Osteocyte (in vitro differentiated cells): Measurements from ENCODE around the gene CCR5. TPM values are rescaled to one million over a fixed set of nuclear protein-coding genes. Genes with fewer than 3 reads are reported as not detected.

Source experiments
- DNase-seq: peaks from one replicate; pipeline ENCODE4 v3.0.0; 2021; ENCODE audit warnings: mixed read lengths; ENCODE audit not compliant: unreplicated experiment; ENCODE audit errors: extremely low spot score
- H3K27ac Mint-ChIP-seq: one replicate; pipeline ENCODE4 v1.8.0; 2021; ENCODE audit warnings: mild to moderate bottlenecking, mixed read lengths; ENCODE audit not compliant: unreplicated experiment
- H3K27me3 Mint-ChIP-seq: one replicate; pipeline ENCODE4 v1.8.0; 2021; ENCODE audit warnings: mixed read lengths; ENCODE audit not compliant: unreplicated experiment
- H3K36me3 Mint-ChIP-seq: one replicate; pipeline ENCODE4 v1.8.0; 2021; ENCODE audit warnings: mixed read lengths; ENCODE audit not compliant: unreplicated experiment
- H3K4me1 Mint-ChIP-seq: one replicate; pipeline ENCODE4 v1.8.0; 2021; ENCODE audit warnings: mixed read lengths; ENCODE audit not compliant: unreplicated experiment
- H3K4me3 Mint-ChIP-seq: one replicate; pipeline ENCODE4 v1.8.0; 2021; ENCODE audit warnings: mild to moderate bottlenecking, moderate library complexity, mixed read lengths; ENCODE audit not compliant: unreplicated experiment
- H3K9me3 Mint-ChIP-seq: one replicate; pipeline ENCODE4 v1.8.0; 2021; ENCODE audit warnings: mixed read lengths; ENCODE audit not compliant: unreplicated experiment
- CTCF ChIP-seq: fragments of 200-600 bp; sonication (generic); IDR thresholded peaks from 2 replicates; pipeline ENCODE4 v1.5.0; 2021; ENCODE audit warnings: antibody characterized with exemption, mild to moderate bottlenecking, moderate library complexity
- total RNA-seq: library from RNA; stranded (reverse); gene quantifications from 2 replicates; pipeline ENCODE4 v1.2.1, GENCODE V29; 2021

CCR5 gene
- total RNA-seq, 1 donor from 2014 or later: not detected

DNA sequence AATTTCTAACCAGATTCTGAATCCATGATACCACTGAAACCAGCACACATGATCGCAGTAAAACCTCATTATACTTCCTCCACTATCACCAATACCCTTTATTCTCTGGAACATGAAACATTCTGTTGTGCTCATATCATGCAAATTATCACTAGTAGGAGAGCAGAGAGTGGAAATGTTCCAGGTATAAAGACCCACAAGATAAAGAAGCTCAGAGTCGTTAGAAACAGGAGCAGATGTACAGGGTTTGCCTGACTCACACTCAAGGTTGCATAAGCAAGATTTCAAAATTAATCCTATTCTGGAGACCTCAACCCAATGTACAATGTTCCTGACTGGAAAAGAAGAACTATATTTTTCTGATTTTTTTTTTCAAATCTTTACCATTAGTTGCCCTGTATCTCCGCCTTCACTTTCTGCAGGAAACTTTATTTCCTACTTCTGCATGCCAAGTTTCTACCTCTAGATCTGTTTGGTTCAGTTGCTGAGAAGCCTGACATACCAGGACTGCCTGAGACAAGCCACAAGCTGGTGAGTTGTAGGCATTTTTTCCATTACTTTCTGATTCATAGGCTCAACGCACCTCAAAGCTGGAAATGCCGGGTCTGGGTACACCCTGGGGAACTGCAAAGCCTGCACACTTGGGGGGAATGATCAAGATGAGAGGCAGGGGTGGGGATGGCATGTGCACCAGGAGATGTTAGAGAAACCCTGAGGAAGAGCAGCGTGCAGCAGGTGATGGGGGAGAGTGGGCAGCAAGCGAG is 16.9 kb upstream of the CCR5 start, which contains the start of gene CCR2:
TSS of gene CCR2 (plus strand) at position 465 of the 764 bp plus-strand sequence. CDS start 3,417 bp downstream, outside the sequence.
- Mint-ChIP-seq H3K4me1 (no peaks in the 10 kb centered on the region), H3K4me3 (no peak within 1 kb of the TSS), H3K36me3 (no peaks in the 10 kb centered on the region), H3K27me3 (peaks cover 70% of the 10 kb centered on the region), H3K9me3 (no peaks in the 10 kb centered on the region), H3K27ac (no peak within 1 kb of the TSS)
- DNase-seq: no peak
- TF ChIP-seq CTCF: no peak

DNA sequence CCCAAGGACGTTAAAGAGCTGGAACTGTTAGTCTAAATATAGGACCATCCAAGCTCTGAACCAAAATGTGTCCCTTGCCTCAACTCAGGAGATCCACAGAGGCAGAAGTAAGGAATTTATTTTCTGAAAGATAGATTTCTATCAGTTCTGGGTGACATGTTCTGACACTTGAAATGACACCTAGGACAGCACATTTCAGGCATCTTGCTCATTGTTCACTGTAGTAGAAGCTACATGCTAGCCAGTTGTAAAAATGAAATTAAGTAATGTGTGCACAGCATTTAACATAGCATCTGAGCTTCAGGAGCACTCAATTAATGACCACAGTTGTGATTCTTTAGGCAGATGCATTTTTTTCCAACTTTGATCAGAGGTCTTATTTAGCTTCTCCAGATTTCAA is 16.3 kb upstream of the CCR5 start:
- Mint-ChIP-seq H3K36me3 (no peaks in the 10 kb centered on the region), H3K27ac (no peak overlapping the region), H3K27me3 (peaks cover 66% of the 10 kb centered on the region), H3K4me1 (no peaks in the 10 kb centered on the region), H3K9me3 (no peaks in the 10 kb centered on the region), H3K4me3 (no peak overlapping the region)
- no peak for TF ChIP-seq CTCF
- no peak for DNase-seq

DNA sequence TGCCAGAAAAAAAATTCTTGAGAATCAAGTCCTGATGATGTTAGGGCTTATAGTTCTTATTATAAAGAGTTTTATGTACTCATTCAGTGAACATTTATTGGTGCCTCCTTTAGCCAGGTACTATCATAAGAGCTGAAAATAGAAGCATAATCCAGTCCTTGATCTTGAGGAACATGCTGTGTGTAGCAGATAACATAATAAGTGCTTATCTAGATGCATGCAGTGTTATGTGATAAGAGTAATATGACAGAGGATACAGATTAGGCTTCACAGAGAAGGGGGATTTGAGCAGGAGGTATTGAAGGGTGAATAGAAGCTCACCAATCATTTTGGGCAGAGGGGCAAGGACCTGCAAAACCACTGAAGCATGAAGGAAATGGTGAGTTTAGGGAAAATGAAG is 15.8 kb upstream of the CCR5 start:
- Mint-ChIP-seq H3K27ac (no peak overlapping the region), H3K27me3 (peaks cover 66% of the 10 kb centered on the region), H3K36me3 (no peaks in the 10 kb centered on the region), H3K9me3 (no peaks in the 10 kb centered on the region), H3K4me1 (no peaks in the 10 kb centered on the region), H3K4me3 (no peak overlapping the region)
- no peak for TF ChIP-seq CTCF
- no peak for DNase-seq

DNA sequence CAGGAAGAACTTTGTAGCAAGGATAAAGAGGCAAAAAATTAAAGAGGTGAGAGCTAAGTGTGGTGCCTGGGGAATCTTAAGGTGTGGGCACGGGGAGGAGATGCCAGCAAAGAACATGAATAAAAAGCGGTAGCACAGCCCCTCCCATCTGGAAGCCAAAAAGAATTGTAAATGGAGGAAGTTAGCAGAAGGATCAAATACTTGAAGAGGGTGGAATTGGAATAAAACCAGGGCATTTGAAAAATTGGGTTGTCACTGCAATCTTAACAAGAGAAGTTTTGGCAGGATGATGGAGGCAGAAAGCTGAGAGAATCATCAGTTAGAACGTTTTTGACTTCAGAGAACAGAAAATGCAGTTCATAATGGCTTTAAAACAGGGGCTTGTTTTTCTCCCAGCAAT is 14.5 kb upstream of the CCR5 start:
- Mint-ChIP-seq H3K27ac (no peak overlapping the region), H3K27me3 (peaks cover 56% of the 10 kb centered on the region), H3K4me1 (no peaks in the 10 kb centered on the region), H3K36me3 (no peaks in the 10 kb centered on the region), H3K4me3 (no peak overlapping the region), H3K9me3 (no peaks in the 10 kb centered on the region)
- DNase-seq: no peak
- TF ChIP-seq CTCF: no peak

DNA sequence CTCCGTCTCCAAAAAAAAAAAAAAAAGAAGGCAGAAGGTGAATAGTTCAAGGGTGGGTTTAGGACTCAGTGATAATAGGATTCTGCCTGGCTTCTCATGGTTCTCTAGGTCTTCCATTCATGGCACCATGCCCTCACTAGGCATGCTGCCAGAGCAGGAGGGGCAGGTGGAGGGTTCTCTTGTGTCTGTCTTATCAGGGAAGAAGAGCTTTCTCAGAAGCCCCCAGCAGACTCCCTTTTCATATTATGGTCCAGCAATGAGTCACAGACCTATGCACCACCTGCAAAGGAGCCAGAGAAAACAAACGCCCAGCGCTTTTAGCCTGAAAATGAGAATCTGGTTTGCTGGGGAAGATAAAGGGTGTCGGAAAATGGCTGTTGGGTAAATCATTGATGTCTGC is 13.8 kb upstream of the CCR5 start:
- no peak for TF ChIP-seq CTCF
- Mint-ChIP-seq H3K4me1 (no peaks in the 10 kb centered on the region), H3K9me3 (no peaks in the 10 kb centered on the region), H3K36me3 (no peaks in the 10 kb centered on the region), H3K27ac (no peak overlapping the region), H3K27me3 (peaks cover 51% of the 10 kb centered on the region), H3K4me3 (no peak overlapping the region)
- no peak for DNase-seq
